Forelimb muscle (tissue), 1 donor: ENCODE measurements around the gene CSF3. TPM values are rescaled to one million over a fixed set of nuclear protein-coding genes. Genes with fewer than 3 reads are reported as not detected.

Experiments used
- DNase-seq: peaks from one replicate; pipeline ENCODE4 v3.0.0-alpha.2; 2013; ENCODE audit warnings: low read depth
- polyA plus RNA-seq: library from polyadenylated mRNA; unstranded; fragments of 120-200 nt; gene quantifications from one replicate; pipeline ENCODE4 v1.2.1, GENCODE V29; 2013; ENCODE audit not compliant: insufficient read length

Gene CSF3
- polyA plus RNA-seq, 1 donor = 0.14 TPM

DNA sequence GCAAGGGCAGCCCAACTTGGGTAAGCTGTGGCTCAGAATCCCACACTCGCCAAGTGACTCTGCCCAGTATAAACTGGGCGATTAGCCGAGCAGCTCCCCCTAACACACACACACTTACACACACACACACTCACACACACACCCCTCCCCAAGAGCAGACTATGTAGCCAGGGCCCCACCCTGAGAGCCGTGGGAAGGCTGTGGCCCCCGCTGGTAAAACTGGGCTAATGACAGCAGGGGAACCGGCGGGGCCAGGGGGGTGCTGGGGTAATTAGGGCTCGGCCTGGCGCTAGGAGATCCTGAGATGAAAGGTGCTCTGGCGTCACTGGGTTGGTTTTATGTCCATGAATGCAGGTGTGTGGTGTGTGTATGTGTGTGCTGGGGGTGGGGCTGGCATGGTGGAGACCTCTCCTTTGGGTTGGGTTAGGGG is 46.4 kb downstream of the CSF3 start:
- DNase-seq = no peak

- no peak for DNase-seq
These were observed 47.3 kb downstream of the CSF3 start, which contains the start of gene THRA for GRCh38 chr17:40062329-40063186. Gene THRA, plus strand, starts transcription at chr17:40062965. Its CDS starts 11,524 bp downstream, at chr17:40074489.

GRCh38 chr17:40063187-40063771 is 48.0 kb downstream of the CSF3 start:
- no peak for DNase-seq

GRCh38 chr17:40063901-40064531 is 48.8 kb downstream of the CSF3 start:
- DNase-seq = no peak

DNA sequence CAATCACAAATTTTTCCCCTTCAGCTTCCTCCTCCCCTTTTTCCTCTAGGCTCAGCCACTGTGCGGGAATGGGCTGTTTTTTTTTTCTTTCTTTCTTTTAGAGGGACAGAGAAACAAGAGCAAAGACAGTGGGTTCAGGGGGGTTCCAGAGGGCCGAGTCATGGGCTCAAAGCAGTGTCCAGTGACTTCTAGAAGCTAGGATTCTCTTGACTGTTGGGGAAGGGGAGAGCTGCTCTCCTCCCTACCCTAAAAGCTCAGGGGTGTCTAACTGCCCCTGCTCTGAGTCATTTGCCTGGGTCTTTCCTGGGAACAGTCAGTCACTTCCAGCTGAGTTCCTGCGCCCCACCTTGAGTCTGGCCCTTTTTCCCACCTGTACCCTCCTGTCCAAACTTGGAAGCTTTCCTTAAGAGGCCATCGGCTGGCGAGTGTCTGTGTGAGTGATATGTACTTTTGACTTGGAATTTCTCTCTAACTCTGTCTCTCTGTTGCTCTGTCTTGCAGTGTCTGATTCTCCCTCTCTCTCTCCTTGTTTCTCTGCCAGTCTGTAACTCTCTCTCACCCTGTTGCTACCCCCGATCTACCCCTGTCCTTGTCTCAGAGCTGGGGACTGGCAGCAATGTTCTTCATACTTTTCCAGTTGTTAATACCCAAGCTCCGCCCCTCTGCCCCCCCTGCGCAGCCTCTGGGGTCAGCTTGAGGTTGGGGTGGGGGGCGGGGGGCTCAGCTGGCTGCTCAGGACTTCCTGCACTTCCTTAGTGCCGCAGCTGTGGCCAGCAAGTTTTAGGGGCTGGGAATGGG is 49.9 kb downstream of the CSF3 start:
- DNase-seq = no peak

- DNase-seq = no peak
These were observed 50.7 kb downstream of the CSF3 start for GRCh38 chr17:40065769-40066510.

Other genes with a start within 250 kb of the CSF3 start
- gene IKZF3, start 151.1 kb upstream of the CSF3 start, polyA plus RNA-seq = 0.22 TPM
- not detected for gene ZPBP2, start 147.2 kb upstream of the CSF3 start, polyA plus RNA-seq
- gene GSDMB, start 96.8 kb upstream of the CSF3 start, polyA plus RNA-seq = 11.6 TPM
- 38.8 TPM for gene ORMDL3, start 87.8 kb upstream of the CSF3 start, polyA plus RNA-seq
- gene LRRC3C, start 87.7 kb upstream of the CSF3 start, polyA plus RNA-seq = not detected
- 0.16 TPM for gene GSDMA, start 52.4 kb upstream of the CSF3 start, polyA plus RNA-seq
- 92.0 TPM for gene PSMD3, start 34.6 kb upstream of the CSF3 start, polyA plus RNA-seq
- 71.8 TPM for gene MED24, start 39.0 kb downstream of the CSF3 start, polyA plus RNA-seq
- gene THRA, start 47.5 kb downstream of the CSF3 start, polyA plus RNA-seq = 72.2 TPM
- gene NR1D1, start 85.1 kb downstream of the CSF3 start, polyA plus RNA-seq = 5.7 TPM
- 111 TPM for gene MSL1, start 106.5 kb downstream of the CSF3 start, polyA plus RNA-seq
- gene CASC3, start 125.1 kb downstream of the CSF3 start, polyA plus RNA-seq = 55.5 TPM
- gene RAPGEFL1, start 162.0 kb downstream of the CSF3 start, polyA plus RNA-seq = 8.6 TPM
- 15.4 TPM for gene WIPF2, start 203.9 kb downstream of the CSF3 start, polyA plus RNA-seq